ENCODE measurements around the gene SCG3. TPM values are rescaled to one million over a fixed set of nuclear protein-coding genes. Genes with fewer than 3 reads are reported as not detected.

The SCG3 gene
- total RNA-seq, 2 donors from 2014 or later = 0.72 to 2.0 TPM

DNA sequence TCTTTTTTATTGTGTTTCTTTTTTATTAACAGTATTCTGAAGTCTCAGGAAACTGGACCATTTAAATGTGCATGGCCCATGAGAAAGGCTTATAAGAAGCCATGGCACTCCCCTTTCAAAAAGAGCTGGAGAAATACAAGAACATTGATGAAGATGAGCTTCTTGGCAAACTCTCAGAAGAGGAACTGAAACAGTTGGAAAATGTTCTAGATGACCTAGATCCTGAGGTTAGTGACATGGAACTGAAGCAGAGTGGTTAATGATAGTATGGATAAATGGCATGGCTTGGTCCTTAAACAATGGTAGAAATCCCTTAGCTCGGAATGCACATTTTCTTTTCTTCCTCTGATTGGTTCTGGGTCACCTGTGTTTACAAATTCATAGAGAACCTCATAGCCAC, 85.0 kb downstream of the SCG3 start:
- no peaks in the 10 kb centered on the region for H3K36me3 ChIP-seq
- no peaks in the 10 kb centered on the region for H3K4me1 ChIP-seq
- H3K27ac ChIP-seq = no peak overlapping the region
- no peaks in the 10 kb centered on the region for H3K27me3 ChIP-seq
- H3K9ac ChIP-seq (ENCODE audit: low read depth in 2 of 2, low read length in 2 of 2) = no peak overlapping the region
- DNase-seq = no peak
- no peaks in the 10 kb centered on the region for H3K9me3 ChIP-seq
- TF ChIP-seq, protein P1, sequence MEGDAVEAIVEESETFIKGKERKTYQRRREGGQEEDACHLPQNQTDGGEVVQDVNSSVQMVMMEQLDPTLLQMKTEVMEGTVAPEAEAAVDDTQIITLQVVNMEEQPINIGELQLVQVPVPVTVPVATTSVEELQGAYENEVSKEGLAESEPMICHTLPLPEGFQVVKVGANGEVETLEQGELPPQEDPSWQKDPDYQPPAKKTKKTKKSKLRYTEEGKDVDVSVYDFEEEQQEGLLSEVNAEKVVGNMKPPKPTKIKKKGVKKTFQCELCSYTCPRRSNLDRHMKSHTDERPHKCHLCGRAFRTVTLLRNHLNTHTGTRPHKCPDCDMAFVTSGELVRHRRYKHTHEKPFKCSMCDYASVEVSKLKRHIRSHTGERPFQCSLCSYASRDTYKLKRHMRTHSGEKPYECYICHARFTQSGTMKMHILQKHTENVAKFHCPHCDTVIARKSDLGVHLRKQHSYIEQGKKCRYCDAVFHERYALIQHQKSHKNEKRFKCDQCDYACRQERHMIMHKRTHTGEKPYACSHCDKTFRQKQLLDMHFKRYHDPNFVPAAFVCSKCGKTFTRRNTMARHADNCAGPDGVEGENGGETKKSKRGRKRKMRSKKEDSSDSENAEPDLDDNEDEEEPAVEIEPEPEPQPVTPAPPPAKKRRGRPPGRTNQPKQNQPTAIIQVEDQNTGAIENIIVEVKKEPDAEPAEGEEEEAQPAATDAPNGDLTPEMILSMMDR (IDR thresholded peaks at IDR 0.05) = no peak
- no peak overlapping the region for H3K4me3 ChIP-seq
- intact Hi-C loops (cut with DNase I) = no loop called here

- H3K4me1 ChIP-seq = no peaks in the 10 kb centered on the region
- H3K27me3 ChIP-seq = no peaks in the 10 kb centered on the region
- no peak overlapping the region for H3K9ac ChIP-seq (ENCODE audit: low read depth in 2 of 2, low read length in 2 of 2)
- intact Hi-C loops (cut with DNase I) = no loop called here
- no peaks in the 10 kb centered on the region for H3K9me3 ChIP-seq
- H3K36me3 ChIP-seq = no peaks in the 10 kb centered on the region
- no peak overlapping the region for H3K27ac ChIP-seq
- TF ChIP-seq, protein P1 (IDR thresholded peaks at IDR 0.05) = no peak
- no peak for DNase-seq
- H3K4me3 ChIP-seq = no peak overlapping the region
These were observed 86.7 kb downstream of the SCG3 start for GRCh38 chr15:51768018-51768417.

Other genes with a start within 250 kb of the SCG3 start
- 10 to 100 TPM; 21.7 to 33.4 TPM for gene DMXL2, start 58.7 kb upstream of the SCG3 start, total RNA-seq
- 1 to 10 TPM; 7.1 to 7.8 TPM for gene LYSMD2, start 56.2 kb downstream of the SCG3 start, total RNA-seq
- gene TMOD2, start 70.1 kb downstream of the SCG3 start, total RNA-seq = 1 to 10 TPM; 2.4 to 7.2 TPM
- gene TMOD3, start 148.2 kb downstream of the SCG3 start, total RNA-seq = 10 to 100 TPM; 68.4 to 78.6 TPM

Measured in colonic mucosa (tissue), 4 donors.